Stimulated activated naive CD4-positive, alpha-beta T cell (primary cell): ENCODE data around the gene LYRM2.

Source experiments
- DNase-seq, 6 experiments: peaks; one replicate each; lab custom pipeline; 2025; lab: John Stamatoyannopoulos, UW

Gene LYRM2

GRCh38 chr6:89591745-89592144, 46.8 kb downstream of the LYRM2 start:
- no peak for DNase-seq

- no peak for DNase-seq
These were observed 48.4 kb downstream of the LYRM2 start for GRCh38 chr6:89590133-89590532.

- no peak for DNase-seq
These were observed 49.1 kb downstream of the LYRM2 start for GRCh38 chr6:89589297-89590025.

DNA sequence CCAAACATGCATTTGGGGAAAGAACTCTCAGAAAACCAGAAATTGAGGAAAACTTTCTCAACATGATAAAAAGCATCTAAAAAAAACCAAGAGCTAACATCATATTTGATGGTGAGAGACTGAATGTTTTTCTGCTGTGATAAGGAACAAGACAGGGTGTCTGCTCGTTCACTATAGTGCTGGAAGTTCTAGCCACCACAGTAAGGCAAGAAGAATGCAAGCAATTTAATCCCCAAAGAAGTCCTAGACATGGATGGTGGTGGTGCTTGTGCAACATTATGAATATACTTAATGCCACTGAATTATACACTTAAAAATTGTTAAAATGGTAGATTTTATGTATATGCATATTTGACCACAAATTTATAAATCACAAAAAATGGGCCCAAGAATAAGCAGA, 53.4 kb downstream of the LYRM2 start:
- no peak for DNase-seq

DNA sequence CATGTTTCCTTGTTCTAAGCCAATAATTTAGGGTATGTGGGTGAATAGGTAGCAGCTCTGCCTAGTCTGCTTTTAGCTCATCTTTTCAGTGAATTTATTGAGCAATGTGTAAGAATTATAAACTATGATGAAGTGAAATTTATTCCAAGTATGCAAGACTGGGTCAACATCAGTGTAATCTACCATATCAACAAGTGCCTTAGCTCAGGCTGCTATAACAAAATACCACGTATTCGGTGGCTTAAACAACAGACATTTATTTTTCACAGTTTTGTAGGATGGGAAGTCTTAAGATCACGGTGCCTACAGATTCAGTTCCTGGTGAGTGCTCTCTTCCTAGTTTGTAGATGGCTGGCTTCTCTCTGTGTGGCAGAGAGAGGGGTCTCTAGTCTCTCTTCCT, 54.0 kb downstream of the LYRM2 start:
- no peak for DNase-seq

DNA sequence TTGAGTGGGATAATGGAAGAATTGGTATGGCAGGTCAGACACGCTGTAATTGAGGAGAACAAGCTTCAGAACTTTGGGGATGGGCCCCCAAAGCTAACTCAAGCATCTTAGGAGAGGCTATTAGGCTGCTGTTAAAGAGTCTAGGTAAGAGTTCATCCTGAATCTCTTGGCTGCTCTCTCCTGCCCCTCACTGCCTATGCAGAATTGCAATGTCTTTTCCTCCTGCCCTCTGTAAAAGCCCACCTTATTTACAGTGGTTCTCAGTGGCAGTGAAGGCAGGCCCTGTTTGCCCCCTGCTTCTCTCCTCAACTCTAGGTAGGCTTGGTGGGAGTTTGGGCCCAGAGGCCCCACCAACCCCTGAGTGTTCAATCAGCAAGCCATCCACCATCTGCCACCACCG, 55.0 kb downstream of the LYRM2 start:
- no peak for DNase-seq

DNA sequence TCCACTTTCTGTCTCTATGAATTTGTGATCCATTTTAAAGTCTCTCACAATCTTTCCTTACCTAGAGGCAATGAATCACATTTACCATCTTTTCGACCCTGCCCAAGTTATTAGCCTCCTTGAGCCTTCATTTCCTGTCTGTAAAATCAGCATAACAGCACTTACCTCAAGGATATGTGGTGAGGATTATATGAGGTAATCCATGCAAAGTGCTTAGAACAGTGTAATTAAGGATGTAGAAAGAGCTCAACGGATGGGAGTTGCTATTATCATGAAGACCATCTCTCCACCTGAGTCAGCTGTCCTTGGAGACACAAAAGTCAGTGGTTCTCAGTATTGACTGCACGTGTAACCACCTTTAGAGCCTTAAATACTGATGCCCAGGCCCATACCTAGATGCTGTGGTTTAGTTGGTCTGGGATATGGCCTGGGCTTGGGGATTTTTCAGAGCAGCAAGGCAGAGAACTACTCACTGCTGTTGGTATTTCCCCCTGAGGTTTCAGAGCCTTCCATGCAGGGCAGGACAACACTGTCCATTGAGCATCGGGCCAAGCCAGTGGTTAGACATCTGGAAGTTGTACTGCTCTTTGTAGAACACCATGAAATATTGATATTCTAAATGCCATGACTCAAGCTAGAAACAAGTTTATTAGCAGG, 55.8 kb downstream of the LYRM2 start:
- DNase-seq: no peak

DNA sequence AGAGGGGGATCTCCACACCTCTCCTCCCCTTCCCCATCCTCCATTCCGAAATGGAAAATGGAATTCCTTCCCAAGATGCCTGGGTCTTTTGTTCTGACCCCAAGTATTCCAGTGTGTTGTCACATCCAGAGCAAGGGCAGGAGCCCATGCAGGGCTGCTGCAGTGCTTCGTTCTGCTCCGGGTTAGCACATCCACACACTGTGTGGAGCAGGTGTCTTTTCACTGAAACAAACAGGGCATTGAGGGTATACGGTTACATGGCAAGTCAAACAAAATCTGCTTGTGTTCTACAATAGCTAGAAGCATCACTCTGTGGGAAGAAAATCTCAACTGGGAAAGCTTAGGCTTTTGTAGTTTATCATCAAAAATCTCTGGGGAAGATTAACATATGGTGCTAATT, 56.9 kb downstream of the LYRM2 start:
- DNase-seq: no peak

DNA sequence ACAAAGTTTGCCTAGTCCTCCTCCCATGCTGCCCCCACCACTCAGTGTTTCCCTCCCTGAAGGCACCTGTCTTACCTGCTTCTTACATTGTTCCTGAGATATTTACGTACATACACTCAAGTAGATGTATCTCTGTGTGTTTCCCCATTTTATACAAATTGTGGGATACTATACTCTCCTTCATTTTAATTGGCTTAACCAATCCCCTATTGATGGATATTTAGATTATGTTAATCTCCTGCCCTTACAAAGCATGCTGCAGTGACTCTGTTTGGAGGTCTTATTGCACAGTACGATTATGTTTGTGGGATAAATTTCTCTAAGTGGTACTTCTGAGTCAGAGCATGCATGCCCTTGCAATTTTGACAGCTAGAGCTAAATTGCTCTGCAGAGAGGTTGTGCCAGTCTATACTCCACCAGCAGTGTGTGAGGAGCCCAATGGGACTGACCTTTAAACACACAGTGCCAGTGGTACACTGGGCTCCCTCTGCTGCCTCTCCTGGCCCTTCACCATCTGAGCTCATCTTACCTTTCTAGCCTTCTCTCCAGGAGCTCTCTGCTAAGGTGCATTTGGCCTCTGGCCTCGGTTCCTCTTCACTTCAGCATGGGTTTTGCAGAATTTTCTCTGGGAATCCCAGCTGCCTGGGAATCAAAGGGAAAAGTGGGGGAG, 57.4 kb downstream of the LYRM2 start:
- no peak for DNase-seq

GRCh38 chr6:89575562-89575960, 63.0 kb downstream of the LYRM2 start:
- no peak for DNase-seq

DNA sequence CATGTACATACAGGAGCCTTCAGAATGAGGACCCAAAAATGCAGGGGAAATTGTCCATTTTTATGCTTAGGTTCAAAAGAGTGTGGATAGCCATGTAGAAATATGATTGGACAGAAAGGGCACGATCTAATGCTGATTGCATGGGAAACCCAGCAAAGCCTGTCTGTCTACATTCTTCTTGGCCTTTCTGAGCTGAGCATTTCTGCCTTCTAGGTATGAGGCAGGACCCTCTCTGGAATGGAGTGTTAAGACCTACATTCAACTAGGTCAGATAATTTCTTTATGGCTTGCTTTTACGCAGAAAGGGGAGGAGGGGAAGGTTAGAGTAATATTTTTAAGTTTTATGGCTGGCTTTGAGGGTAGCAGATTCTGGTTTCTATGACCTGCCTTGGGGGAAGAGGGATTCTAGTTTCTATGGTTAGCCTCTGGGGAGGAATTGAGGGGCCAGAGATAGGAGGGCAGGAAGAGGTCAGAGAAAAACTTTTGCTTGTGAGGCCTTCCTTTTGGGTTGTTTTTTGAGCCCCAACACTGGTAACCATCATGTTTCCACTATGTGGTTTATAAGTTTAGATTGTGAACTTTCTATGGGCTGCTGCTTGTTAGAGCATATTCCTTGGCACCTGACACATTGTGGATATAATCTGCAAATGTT, 63.5 kb downstream of the LYRM2 start:
- DNase-seq: no peak

DNA sequence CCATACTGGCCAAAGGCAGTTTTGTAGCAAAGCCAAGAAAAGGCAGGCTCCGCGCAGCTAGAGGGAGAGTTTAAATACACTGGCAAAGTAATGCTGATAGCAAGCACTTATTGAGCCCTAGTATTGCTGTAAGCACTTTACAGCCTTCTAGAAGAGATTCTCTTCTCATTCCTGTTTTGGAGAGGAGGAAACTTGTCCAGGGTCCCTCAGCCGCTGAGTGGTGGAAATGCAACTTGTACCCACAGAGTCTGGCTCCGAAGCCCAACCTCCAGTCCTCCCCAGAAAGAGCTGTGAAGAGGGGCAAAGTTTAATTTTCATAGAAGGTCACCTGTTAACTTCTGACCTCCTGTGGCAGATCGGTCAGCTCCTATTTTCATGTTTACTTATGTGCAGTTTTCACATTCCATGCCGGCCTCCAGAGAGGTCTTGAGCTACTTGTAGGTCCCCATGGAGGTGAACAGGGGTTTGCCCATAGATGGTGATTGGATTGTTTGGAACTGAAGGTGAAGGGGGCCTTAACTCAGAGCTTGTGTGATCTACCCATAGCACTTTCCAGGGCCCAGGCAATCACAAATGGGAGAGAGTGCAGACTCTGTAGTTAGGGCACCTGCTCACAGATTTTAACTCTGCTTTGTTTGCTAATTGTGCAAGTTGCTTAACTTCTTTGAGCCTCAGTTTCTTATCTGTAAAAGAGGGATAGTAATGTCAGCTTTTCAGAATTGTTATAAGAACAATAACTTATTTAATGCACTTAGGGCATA, 70.7 kb downstream of the LYRM2 start:
- DNase-seq: no peak

- no peak for DNase-seq
These were observed 71.5 kb downstream of the LYRM2 start for GRCh38 chr6:89566930-89567629.

- DNase-seq: no peak
These were observed 72.3 kb downstream of the LYRM2 start for GRCh38 chr6:89566008-89566800.

DNA sequence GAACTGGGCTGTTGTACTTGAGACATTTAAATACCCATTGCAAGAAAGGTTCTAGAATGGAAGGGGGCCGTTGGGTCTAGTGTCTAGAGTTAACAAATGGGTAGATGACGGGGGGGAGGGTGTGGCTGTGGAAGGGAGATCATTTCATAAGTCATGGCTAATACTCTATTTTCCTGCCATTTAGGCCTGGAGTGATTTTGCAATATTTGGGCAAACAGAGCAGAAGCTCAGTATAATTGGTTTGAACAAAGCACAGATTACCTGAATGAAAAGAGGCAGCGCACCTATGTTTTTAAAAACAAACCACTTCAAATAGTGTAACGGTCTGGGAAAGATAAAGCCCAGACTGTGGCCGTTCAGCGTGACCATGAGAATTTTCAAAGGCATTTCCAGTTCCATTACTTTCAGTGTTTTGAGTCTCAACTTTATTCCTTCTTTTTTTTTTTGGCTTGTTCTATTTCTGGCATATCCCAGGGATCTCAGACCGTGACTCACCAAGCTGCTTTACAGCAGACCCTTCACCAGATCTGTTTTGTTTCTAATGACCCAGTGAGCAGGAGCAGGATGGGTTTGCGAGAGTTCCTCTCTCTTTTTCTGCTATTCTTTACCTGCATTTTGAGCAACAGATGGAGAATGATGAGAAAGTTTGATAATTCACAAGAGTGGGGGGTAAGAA, 73.7 kb downstream of the LYRM2 start:
- DNase-seq: no peak

DNA sequence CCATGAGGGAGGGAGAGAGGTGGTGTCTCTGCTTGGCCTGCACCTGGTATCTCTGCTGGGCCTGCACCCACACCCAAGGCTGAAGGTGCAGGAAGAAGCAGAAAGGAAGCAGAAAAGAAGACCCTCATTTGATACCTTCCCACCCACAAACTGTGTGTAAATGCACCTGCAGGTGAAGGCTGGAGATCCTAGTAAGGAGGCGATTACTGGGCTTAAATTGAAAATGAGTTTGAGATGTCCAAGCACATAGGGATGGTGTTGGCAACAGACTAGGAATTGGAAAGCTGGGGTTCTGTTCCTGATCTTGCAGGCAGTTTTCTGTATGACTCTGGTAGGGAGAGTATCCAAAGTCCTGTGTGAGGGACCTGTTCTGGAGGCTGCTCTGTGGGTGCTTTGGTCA, 74.7 kb downstream of the LYRM2 start:
- no peak for DNase-seq

- DNase-seq: no peak
These were observed 76.2 kb downstream of the LYRM2 start for GRCh38 chr6:89562093-89562973.

- DNase-seq: no peak
These were observed 79.1 kb downstream of the LYRM2 start for GRCh38 chr6:89559487-89559886.

DNA sequence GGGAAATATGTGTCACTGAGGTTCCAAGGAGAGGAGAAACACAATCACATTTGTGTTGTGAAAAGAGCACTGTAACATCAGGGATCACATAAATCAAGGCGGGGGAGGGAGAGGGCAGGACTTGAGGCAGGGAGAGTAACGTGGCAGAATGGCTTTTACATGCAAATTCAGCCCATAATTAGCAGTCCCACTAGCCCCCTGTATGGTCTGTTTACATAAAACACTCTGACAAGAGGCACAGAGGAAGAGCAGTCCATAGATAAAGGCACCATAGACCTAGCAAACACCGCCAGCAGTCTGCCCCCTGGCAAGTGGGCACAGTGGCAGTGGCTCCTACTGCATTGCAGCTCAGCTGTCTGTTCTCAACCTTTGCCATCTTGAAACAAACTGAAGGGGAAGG, 82.7 kb downstream of the LYRM2 start:
- no peak for DNase-seq
